Choroid plexus epithelial cell (primary cell): ENCODE results near the gene TP53I11.
A peak's percentile ranks its signal among the peaks of the same experiment; 100 is the strongest.

Experiments
- DNase-seq: peaks from one replicate; pipeline ENCODE4 v3.0.0-alpha.2; 2010; ENCODE audit warnings: low read depth
- H3K4me3 ChIP-seq: 2 replicates; pipeline ENCODE4 v1.5.1; 2011; ENCODE audit warnings: low read depth, mild to moderate bottlenecking, control low read depth, low read length, moderate library complexity
- TF ChIP-seq, protein P1 (sequence below): conservative IDR thresholded peaks from 2 replicates; pipeline ENCODE4 v1.5.1; 2011; ENCODE audit warnings: low read depth, mild to moderate bottlenecking, control low read depth, inconsistent platforms, low read length, moderate library complexity

The TP53I11 gene

GRCh38 chr11:44950625-44951476 lies at the start of gene TP53I11:
TSS of gene TP53I11 (minus strand) at chr11:44950883. CDS start at chr11:44938335, 12,548 bp downstream.
- DNase-seq, result peak; percentile 55
- TF ChIP-seq, protein P1, sequence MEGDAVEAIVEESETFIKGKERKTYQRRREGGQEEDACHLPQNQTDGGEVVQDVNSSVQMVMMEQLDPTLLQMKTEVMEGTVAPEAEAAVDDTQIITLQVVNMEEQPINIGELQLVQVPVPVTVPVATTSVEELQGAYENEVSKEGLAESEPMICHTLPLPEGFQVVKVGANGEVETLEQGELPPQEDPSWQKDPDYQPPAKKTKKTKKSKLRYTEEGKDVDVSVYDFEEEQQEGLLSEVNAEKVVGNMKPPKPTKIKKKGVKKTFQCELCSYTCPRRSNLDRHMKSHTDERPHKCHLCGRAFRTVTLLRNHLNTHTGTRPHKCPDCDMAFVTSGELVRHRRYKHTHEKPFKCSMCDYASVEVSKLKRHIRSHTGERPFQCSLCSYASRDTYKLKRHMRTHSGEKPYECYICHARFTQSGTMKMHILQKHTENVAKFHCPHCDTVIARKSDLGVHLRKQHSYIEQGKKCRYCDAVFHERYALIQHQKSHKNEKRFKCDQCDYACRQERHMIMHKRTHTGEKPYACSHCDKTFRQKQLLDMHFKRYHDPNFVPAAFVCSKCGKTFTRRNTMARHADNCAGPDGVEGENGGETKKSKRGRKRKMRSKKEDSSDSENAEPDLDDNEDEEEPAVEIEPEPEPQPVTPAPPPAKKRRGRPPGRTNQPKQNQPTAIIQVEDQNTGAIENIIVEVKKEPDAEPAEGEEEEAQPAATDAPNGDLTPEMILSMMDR, result peak; percentile 32
- H3K4me3 ChIP-seq, result peak within 1 kb of the TSS; percentile 69

DNA sequence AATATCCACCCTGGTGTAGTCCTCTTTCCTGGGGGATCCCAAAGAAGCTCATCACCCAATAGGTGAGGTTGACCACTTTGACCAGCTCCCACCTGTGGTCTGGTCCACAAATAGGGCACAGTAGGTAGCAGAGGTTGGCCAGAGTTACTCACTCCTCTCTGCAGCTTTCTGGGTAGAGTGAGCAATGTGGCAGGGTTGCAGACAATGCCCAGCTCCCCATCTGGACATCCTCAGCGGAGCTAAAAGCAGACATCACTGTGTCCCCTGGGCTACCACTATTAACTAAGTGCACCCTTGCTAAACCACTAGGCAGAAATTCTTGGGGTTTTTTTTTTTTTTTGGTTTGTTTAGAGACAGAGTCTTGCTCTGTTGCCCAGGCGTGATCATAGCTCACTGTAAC lies 48.4 kb upstream of the TP53I11 start:
- DNase-seq, result no peak
- H3K4me3 ChIP-seq, result no peak overlapping the region
- TF ChIP-seq, protein P1, result no peak

DNA sequence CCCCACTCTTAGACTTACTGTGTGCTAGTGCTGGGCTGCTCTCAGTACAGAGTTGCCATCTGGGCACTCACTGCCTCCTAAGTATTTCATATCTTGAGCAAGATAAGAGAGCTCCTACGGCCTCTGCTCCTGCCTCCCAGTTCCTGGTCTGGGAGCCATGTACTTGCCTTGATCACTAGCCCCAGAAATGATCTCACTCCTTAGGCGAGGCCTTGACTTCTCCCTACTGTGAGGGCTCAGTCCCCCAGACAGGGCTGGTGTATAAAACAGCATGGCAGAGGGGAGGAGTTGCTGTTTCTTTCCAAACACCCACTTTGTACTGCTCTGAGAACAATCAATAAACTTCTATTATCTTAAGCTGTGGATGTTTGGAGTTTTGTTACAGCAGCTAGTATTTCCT lies 47.4 kb upstream of the TP53I11 start:
- DNase-seq, result no peak
- TF ChIP-seq, protein P1, result no peak
- no peak overlapping the region for H3K4me3 ChIP-seq

GRCh38 chr11:44997566-44997965 lies 46.9 kb upstream of the TP53I11 start:
- TF ChIP-seq, protein P1, result no peak
- no peak for DNase-seq
- no peak overlapping the region for H3K4me3 ChIP-seq

GRCh38 chr11:44994753-44995152 lies 44.1 kb upstream of the TP53I11 start:
- no peak for DNase-seq
- TF ChIP-seq, protein P1, result no peak
- H3K4me3 ChIP-seq, result no peak overlapping the region

DNA sequence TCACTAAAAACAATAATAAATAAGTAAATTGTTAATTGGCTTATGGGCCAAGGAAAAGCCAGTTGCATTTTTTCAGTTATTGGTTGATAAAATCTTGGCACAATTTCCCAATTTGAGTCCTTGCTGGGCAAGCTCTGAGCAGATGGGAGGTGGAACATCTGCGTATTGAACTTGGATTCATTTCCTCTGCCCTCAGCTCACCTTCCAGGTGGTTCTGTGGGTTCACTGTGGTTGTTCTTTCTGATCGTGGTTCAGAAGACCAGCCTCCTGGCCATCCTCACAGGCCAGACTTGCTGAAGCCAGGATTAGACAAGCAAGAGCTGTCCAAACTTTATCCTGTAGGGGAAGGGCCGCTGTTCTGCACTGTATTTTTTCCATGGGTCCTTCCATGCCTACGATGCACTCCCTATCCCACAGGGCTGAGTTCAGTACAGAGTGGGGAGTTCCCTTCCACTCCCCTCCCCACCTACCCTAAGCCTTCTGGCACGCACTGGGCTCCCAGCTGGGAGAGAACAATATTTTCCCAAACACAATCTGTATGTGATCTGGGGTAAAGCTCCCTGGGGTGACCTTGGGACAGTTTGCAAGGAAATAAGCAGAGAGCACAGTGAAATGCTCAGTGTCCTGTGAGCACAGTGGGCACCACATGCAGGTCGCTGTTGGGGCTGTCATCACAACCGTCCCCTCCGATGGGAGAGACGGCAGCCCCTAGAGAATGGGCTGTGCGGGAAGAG lies 43.5 kb upstream of the TP53I11 start:
- no peak overlapping the region for H3K4me3 ChIP-seq
- TF ChIP-seq, protein P1, result no peak
- DNase-seq, result no peak
